ENCODE results near the gene SSRP1.

Gene SSRP1

GRCh38 chr11:57276971-57277675 lies 58.6 kb downstream of the SSRP1 start:
- in situ Hi-C loops (cut with HindIII; ENCODE audit: low sequenced_read_pairs), result no loop called here

- in situ Hi-C loops (cut with HindIII; ENCODE audit: low sequenced_read_pairs), result no loop called here
Measured at GRCh38 chr11:57276169-57276970, 59.3 kb downstream of the SSRP1 start.
